H1 (cell line): ENCODE results near the gene ZNF397.

ENCODE experiments used
- CREB1 ChIP-seq: IDR thresholded peaks from 2 replicates; pipeline ENCODE4 v1.6.1; 2012; ENCODE audit warnings: inconsistent platforms
- HDAC6 ChIP-seq: IDR thresholded peaks from one replicate; pipeline ENCODE4 v1.7.1; 2012; ENCODE audit warnings: low read depth, mild to moderate bottlenecking, inconsistent platforms, low read length, moderate library complexity
- KDM4A ChIP-seq: IDR thresholded peaks from one replicate; pipeline ENCODE4 v1.7.1; 2012; ENCODE audit warnings: low read depth, mild to moderate bottlenecking, moderate library complexity, low read length, inconsistent platforms; ENCODE audit not compliant: severe bottlenecking
- MAFK ChIP-seq: IDR thresholded peaks from 2 replicates; pipeline ENCODE4 v1.6.1; 2012; ENCODE audit warnings: low read depth, mild to moderate bottlenecking, improper control_type of control experiment, low read length
- POLR2A ChIP-seq, 2 experiments: IDR thresholded peaks; 1 replicate in 1 of 2; 2 replicates in 1 of 2; pipeline ENCODE4 v1.6.1; 2011; ENCODE audit warnings: low read depth in 2 of 2, low read length in 2 of 2, mild to moderate bottlenecking in 2 of 2; ENCODE audit errors: control extremely low read depth in 1 of 2
- POLR2AphosphoS5 ChIP-seq: IDR thresholded peaks from 2 replicates; pipeline ENCODE4 v1.6.1; 2011; ENCODE audit warnings: low read depth, low read length
- RXRA ChIP-seq: IDR thresholded peaks from 2 replicates; pipeline ENCODE4 v1.6.1; 2011; ENCODE audit warnings: low read depth, mild to moderate bottlenecking, low read length, moderate library complexity; ENCODE audit not compliant: insufficient read depth
- SP1 ChIP-seq: IDR thresholded peaks from 2 replicates; pipeline ENCODE4 v1.6.1; 2011; ENCODE audit warnings: low read depth, low read length
- SRF ChIP-seq: IDR thresholded peaks from 2 replicates; pipeline ENCODE4 v1.6.1; 2011; ENCODE audit warnings: mild to moderate bottlenecking, low read depth, low read length, moderate library complexity
- TAF1 ChIP-seq: IDR thresholded peaks from 2 replicates; pipeline ENCODE4 v1.6.1; 2011; ENCODE audit warnings: mild to moderate bottlenecking, low read depth, low read length
- TEAD4 ChIP-seq: IDR thresholded peaks from 2 replicates; pipeline ENCODE4 v1.6.1; 2012; ENCODE audit warnings: low read depth, low read length, inconsistent platforms, mixed read lengths
- YY1 ChIP-seq: IDR thresholded peaks from 2 replicates; pipeline ENCODE4 v1.6.1; 2011; ENCODE audit warnings: low read depth, mild to moderate bottlenecking, low read length
- ZNF274 ChIP-seq: IDR thresholded peaks from 2 replicates; pipeline ENCODE4 v1.7.0; 2012; ENCODE audit warnings: low read length, borderline replicate concordance; ENCODE audit errors: extremely low read depth
- TF ChIP-seq, protein P1 (sequence below), 3 experiments: IDR thresholded peaks; 1 replicate in 2 of 3; 2 replicates in 1 of 3; pipeline versions ENCODE4 v1.5.1 to v1.6.1; 2011; ENCODE audit warnings: low read length in 3 of 3, mild to moderate bottlenecking in 3 of 3, inconsistent platforms in 2 of 3, low read depth in 1 of 3, moderate library complexity in 1 of 3; ENCODE audit not compliant: insufficient read depth in 1 of 3; ENCODE audit errors: control extremely low read depth in 1 of 3

DNA sequence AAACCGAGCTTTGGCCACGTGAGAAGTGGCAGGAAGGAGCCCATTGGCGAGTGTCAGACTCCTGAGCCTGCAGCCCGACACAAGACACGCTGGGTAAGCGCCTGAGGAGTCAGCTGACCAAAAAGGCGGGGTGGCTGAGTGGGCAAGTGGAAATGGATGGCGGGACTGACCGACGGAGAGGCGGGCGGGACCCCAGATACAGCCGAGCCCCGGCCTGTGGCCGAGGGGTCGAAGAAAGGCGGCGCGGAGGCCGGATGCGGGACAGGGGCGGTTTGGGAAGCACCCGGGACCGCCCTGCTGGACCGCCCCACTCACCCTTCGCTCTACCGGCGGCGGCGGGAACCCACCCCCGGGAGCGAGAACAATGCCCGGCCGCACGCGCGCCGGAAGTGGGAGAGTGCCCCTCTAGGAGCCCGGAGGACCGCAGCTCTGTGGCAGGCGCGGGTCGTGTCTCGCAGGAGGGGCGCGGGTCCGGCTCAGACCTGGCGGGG lies 26.4 kb downstream of the ZNF397 start:
- TF ChIP-seq POLR2A (IDR thresholded peaks at IDR 0.05; ENCODE audit: control extremely low read depth in 1 of 2, low read depth in 2 of 2, low read length in 2 of 2) (no peak), POLR2AphosphoS5 (no peak), CREB1 (no peak), MAFK (no peak), SP1 (no peak), TAF1 (no peak), SRF (no peak), RXRA (no peak), TEAD4 (no peak), HDAC6 (no peak), YY1 (no peak), ZNF274 (no peak), KDM4A (no peak)
- TF ChIP-seq, protein P1, sequence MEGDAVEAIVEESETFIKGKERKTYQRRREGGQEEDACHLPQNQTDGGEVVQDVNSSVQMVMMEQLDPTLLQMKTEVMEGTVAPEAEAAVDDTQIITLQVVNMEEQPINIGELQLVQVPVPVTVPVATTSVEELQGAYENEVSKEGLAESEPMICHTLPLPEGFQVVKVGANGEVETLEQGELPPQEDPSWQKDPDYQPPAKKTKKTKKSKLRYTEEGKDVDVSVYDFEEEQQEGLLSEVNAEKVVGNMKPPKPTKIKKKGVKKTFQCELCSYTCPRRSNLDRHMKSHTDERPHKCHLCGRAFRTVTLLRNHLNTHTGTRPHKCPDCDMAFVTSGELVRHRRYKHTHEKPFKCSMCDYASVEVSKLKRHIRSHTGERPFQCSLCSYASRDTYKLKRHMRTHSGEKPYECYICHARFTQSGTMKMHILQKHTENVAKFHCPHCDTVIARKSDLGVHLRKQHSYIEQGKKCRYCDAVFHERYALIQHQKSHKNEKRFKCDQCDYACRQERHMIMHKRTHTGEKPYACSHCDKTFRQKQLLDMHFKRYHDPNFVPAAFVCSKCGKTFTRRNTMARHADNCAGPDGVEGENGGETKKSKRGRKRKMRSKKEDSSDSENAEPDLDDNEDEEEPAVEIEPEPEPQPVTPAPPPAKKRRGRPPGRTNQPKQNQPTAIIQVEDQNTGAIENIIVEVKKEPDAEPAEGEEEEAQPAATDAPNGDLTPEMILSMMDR (IDR thresholded peaks at IDR 0.05; ENCODE audit: control extremely low read depth in 1 of 3, insufficient read depth in 1 of 3, low read depth in 1 of 3, low read length in 3 of 3), result no peak
